ENCODE data around the gene SLC23A1.
"Not testable (repeated sequence)": the region's sequence is repeated elsewhere in the genome, so short reads cannot be mapped to it uniquely, and the experiment has no call there.

The SLC23A1 gene

GRCh38 chr5:139388198-139388821 is 5.2 kb upstream of the SLC23A1 start:
- Histone ChIP-seq H3F3A (ENCODE audit: low read depth) (peaks cover 3% of the 10 kb centered on the region; the same call in 1 of the 2 replicates), H3K9ac (ENCODE audit: low read depth, low read length, poor library complexity, severe bottlenecking) (peak overlapping the region; percentile 99), H3K9me2 (replicated peaks; ENCODE audit: low read depth, low read length) (no peaks in the 10 kb centered on the region), H3K9me3 (ENCODE audit: insufficient read depth, low read depth, low read length) (no peaks in the 10 kb centered on the region), H3K4me2 (ENCODE audit: low read depth, low read length, poor library complexity, severe bottlenecking) (peak overlapping the region; percentile 87), H2AFZ (ENCODE audit: low read length) (no peak overlapping the region), H3K4me1 (ENCODE audit: insufficient read depth, low read length, poor library complexity, severe bottlenecking) (peaks cover 69% of the 10 kb centered on the region), H4K20me1 (ENCODE audit: insufficient read depth, low read length, poor library complexity, severe bottlenecking) (peaks cover 43% of the 10 kb centered on the region), H3K79me2 (ENCODE audit: insufficient read depth, low read length) (peaks cover 85% of the 10 kb centered on the region), H3K27me3 (ENCODE audit: insufficient read depth, low read length, poor library complexity, severe bottlenecking) (peaks cover 8% of the 10 kb centered on the region), H3K4me3 (ENCODE audit: low read length, poor library complexity, severe bottlenecking) (peak overlapping the region; percentile 96), H3K36me3 (ENCODE audit: insufficient read depth, low read length) (peaks cover 7% of the 10 kb centered on the region; the same call in 1 of the 2 replicates)
- no peak for TF ChIP-seq EZH2phosphoT487 (IDR thresholded peaks at IDR 0.05; ENCODE audit: borderline replicate concordance)
- TF ChIP-seq, protein P1, sequence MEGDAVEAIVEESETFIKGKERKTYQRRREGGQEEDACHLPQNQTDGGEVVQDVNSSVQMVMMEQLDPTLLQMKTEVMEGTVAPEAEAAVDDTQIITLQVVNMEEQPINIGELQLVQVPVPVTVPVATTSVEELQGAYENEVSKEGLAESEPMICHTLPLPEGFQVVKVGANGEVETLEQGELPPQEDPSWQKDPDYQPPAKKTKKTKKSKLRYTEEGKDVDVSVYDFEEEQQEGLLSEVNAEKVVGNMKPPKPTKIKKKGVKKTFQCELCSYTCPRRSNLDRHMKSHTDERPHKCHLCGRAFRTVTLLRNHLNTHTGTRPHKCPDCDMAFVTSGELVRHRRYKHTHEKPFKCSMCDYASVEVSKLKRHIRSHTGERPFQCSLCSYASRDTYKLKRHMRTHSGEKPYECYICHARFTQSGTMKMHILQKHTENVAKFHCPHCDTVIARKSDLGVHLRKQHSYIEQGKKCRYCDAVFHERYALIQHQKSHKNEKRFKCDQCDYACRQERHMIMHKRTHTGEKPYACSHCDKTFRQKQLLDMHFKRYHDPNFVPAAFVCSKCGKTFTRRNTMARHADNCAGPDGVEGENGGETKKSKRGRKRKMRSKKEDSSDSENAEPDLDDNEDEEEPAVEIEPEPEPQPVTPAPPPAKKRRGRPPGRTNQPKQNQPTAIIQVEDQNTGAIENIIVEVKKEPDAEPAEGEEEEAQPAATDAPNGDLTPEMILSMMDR (conservative IDR thresholded peaks at IDR 0.05; ENCODE audit: low read length) = 0 out of 2 replicates have a peak, but pooled peaks have one; percentile 12

DNA sequence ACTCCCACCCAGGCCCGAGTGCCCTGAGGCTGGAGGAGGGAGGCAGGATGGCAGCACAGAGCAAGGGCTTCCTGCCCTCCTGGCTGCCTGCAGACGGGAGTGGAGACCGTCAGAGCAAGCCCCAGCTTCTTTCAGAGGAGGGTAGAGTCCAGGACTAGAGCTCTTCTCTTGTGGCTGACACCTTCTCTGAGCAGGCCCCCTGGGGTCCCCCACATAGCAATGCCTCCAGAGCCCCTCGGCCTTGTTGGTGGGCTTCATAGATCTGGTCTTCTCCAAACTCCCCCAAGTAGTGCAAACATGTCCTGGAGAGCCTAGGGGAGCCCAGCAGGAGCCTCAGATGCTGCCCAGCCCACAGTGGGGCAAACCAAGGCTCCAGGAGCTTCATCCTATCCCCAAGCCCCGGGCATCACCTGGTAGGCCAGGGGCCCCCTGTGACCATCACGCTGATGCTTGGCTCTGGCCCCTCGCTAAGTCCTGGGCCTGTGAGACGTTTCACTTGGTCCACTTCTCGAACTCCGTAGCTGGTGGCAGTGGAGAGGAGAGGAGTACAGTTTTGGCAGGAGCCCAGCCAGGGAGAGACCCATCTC is 4.6 kb upstream of the SLC23A1 start:
- H3K4me1 ChIP-seq (ENCODE audit: insufficient read depth, low read length, poor library complexity, severe bottlenecking) = peaks cover 68% of the 10 kb centered on the region
- H3K9me2 ChIP-seq (replicated peaks; ENCODE audit: low read depth, low read length) = no peaks in the 10 kb centered on the region
- peaks cover 45% of the 10 kb centered on the region for H4K20me1 ChIP-seq (ENCODE audit: insufficient read depth, low read length, poor library complexity, severe bottlenecking)
- peak overlapping the region; percentile 99 for H3K9ac ChIP-seq (ENCODE audit: low read depth, low read length, poor library complexity, severe bottlenecking)
- peaks cover 7% of the 10 kb centered on the region; the same call in 1 of the 2 replicates for H3K36me3 ChIP-seq (ENCODE audit: insufficient read depth, low read length)
- peak overlapping the region; percentile 87 for H3K4me2 ChIP-seq (ENCODE audit: low read depth, low read length, poor library complexity, severe bottlenecking)
- no peak overlapping the region for H2AFZ ChIP-seq (ENCODE audit: low read length)
- peaks cover 82% of the 10 kb centered on the region for H3K79me2 ChIP-seq (ENCODE audit: insufficient read depth, low read length)
- H3K4me3 ChIP-seq (ENCODE audit: low read length, poor library complexity, severe bottlenecking) = peak overlapping the region; percentile 96
- TF ChIP-seq EZH2phosphoT487 (IDR thresholded peaks at IDR 0.05; ENCODE audit: borderline replicate concordance) = no peak
- TF ChIP-seq, protein P1 (conservative IDR thresholded peaks at IDR 0.05; ENCODE audit: low read length) = no peak
- peaks cover 3% of the 10 kb centered on the region; the same call in 1 of the 2 replicates for H3F3A ChIP-seq (ENCODE audit: low read depth)
- H3K27me3 ChIP-seq (ENCODE audit: insufficient read depth, low read length, poor library complexity, severe bottlenecking) = peaks cover 8% of the 10 kb centered on the region
- no peaks in the 10 kb centered on the region for H3K9me3 ChIP-seq (ENCODE audit: insufficient read depth, low read depth, low read length)

DNA sequence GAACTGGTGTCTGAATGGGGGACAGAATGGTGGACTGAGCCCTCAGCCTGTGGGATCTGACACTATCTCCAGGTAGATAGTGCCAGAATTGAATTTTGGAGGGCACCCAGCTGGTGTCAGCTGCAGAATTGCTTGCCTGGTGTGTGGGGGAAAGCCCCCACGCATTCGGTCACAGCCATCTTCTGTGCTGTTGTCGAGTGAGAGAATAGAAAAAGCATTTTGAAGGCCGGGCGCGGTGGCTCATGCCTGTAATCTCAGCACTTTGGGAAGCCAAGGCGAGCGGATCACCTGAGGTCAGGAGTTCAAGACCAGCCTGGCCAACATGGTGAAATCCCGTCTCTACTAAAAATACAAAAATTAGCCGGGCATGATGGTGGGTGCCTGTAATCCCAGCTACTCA is 3.9 kb upstream of the SLC23A1 start:
- not testable (repeated sequence) for H3K27me3 ChIP-seq (ENCODE audit: insufficient read depth, low read length, poor library complexity, severe bottlenecking); H2AFZ ChIP-seq (ENCODE audit: low read length); H3F3A ChIP-seq (ENCODE audit: low read depth); H3K9me2 ChIP-seq (replicated peaks; ENCODE audit: low read depth, low read length); H3K36me3 ChIP-seq (ENCODE audit: insufficient read depth, low read length); H3K9me3 ChIP-seq (ENCODE audit: insufficient read depth, low read depth, low read length)
- Histone ChIP-seq H3K4me2 (ENCODE audit: low read depth, low read length, poor library complexity, severe bottlenecking) (peak overlapping the region; percentile 87), H3K79me2 (ENCODE audit: insufficient read depth, low read length) (peaks cover 77% of the 10 kb centered on the region), H4K20me1 (ENCODE audit: insufficient read depth, low read length, poor library complexity, severe bottlenecking) (peaks cover 45% of the 10 kb centered on the region), H3K9ac (ENCODE audit: low read depth, low read length, poor library complexity, severe bottlenecking) (peak overlapping the region; percentile 99), H3K4me3 (ENCODE audit: low read length, poor library complexity, severe bottlenecking) (peak overlapping the region; percentile 96), H3K4me1 (ENCODE audit: insufficient read depth, low read length, poor library complexity, severe bottlenecking) (peaks cover 74% of the 10 kb centered on the region)

Data from Loucy (cell line).